K562 (cell line): ENCODE results near the gene TJAP1. TPM values are rescaled to one million over a fixed set of nuclear protein-coding genes. Genes with fewer than 3 reads are reported as not detected.
A peak's percentile ranks its signal among the peaks of the same experiment; 100 is the strongest.

ENCODE experiments used
- ATAC-seq: fragments of 200-7000 bp; cut with Tn5 transposase; 3 replicates; pipeline ENCODE4 v1.9.1; 2020; ENCODE audit warnings: moderate library complexity
- BruUV-seq: library from RNA; stranded (reverse); fragments of 400-500 nt; replicated peaks from 2 replicates; lab custom pipeline; 2021; lab: Mats Ljungman, UMichigan
- CTCF ChIA-PET: fragments of 300-600 bp; formaldehyde crosslinking; extraction: SDS; loops from one replicate; lab custom pipeline; 2021; ENCODE audit warnings: low intra/inter-chr PET ratio; lab: Yijun Ruan, JAX
- POLR2A ChIA-PET: fragments of 300-600, 350-650 bp; sonication (Branson Sonifier 250); formaldehyde crosslinking; extraction: SDS; loops from one replicate; lab custom pipeline; 2021; ENCODE audit warnings: antibody characterized with exemption, inconsistent platforms; lab: Yijun Ruan, JAX
- DNase-seq, 4 experiments: peaks; one replicate each; pipeline versions ENCODE4 v3.0.0 to v3.0.0-alpha.2; 2011 to 2018; ENCODE audit warnings: low spot score in 3 of 4, mixed read lengths in 3 of 4; ENCODE audit errors: extremely low read depth in 1 of 4
- FAIRE-seq: peaks from 2 replicates; lab custom pipeline; 2011; peaks lifted over from hg19 to GRCh38; lab: Jason Lieb, UNC
- H2AFZ ChIP-seq: 2 replicates; pipeline ENCODE4 v1.6.0; 2011; ENCODE audit warnings: low read depth, low read length, control low read depth, inconsistent platforms
- H3K27ac ChIP-seq: fragments of 200-600 bp; 3 replicates; pipeline ENCODE4 v1.8.0; 2011; ENCODE audit warnings: low read depth, mild to moderate bottlenecking, control low read depth, inconsistent platforms, low read length, moderate library complexity, mixed read lengths; ENCODE audit errors: extremely low read depth
- H3K27me3 ChIP-seq, 2 experiments: fragments of 300-600 bp in 1 of 2; 2 replicates in 1 of 2; 3 replicates in 1 of 2; pipeline versions ENCODE4 v1.6.0 to v1.8.0; 2011; ENCODE audit warnings: inconsistent platforms in 2 of 2, low read length in 2 of 2, mild to moderate bottlenecking in 1 of 2, mixed read lengths in 1 of 2, moderate library complexity in 1 of 2; ENCODE audit not compliant: control insufficient read depth in 2 of 2, insufficient read depth in 2 of 2
- H3K36me3 ChIP-seq: fragments of 300-600 bp; 3 replicates; pipeline ENCODE4 v1.8.0; 2011; ENCODE audit warnings: mild to moderate bottlenecking, low read length, inconsistent platforms; ENCODE audit not compliant: control insufficient read depth, insufficient read depth
- H3K4me1 ChIP-seq, 2 experiments: fragments of 200-600 bp in 1 of 2; replicated peaks in 1 of 2; 2 replicates in 1 of 2; 3 replicates in 1 of 2; pipeline versions ENCODE4 v1.5.1 to v1.8.0; 2011; ENCODE audit warnings: inconsistent platforms in 2 of 2, low read length in 2 of 2, mild to moderate bottlenecking in 1 of 2, mixed read lengths in 1 of 2, moderate library complexity in 1 of 2; ENCODE audit not compliant: control insufficient read depth in 2 of 2, insufficient read depth in 2 of 2
- H3K4me2 ChIP-seq: 2 replicates; pipeline ENCODE4 v1.6.1; 2011; ENCODE audit warnings: low read length, control low read depth, inconsistent platforms, mixed read lengths; ENCODE audit not compliant: insufficient read depth
- H3K4me3 ChIP-seq: fragments of 200-600 bp; sonication (generic), shearing (Covaris generic); 2 replicates; pipeline ENCODE4 v1.5.1; 2016; ENCODE audit warnings: control low read depth, inconsistent platforms
- H3K79me2 ChIP-seq: fragments of 200-600 bp; 3 replicates; pipeline ENCODE4 v1.8.0; 2011; ENCODE audit warnings: low read length, inconsistent platforms; ENCODE audit not compliant: control insufficient read depth, insufficient read depth
- H3K9ac ChIP-seq, 2 experiments: 2 replicates each; pipeline versions ENCODE4 v1.6.0 to v1.6.1; 2011; ENCODE audit warnings: low read depth in 2 of 2, low read length in 2 of 2, control low read depth in 1 of 2, inconsistent platforms in 1 of 2, mild to moderate bottlenecking in 1 of 2, mixed read lengths in 1 of 2; ENCODE audit not compliant: insufficient read depth in 1 of 2
- H3K9me1 ChIP-seq: one replicate; pipeline ENCODE4 v1.6.0; 2011; ENCODE audit warnings: inconsistent platforms, mild to moderate bottlenecking, low read length, moderate library complexity; ENCODE audit not compliant: control insufficient read depth, insufficient read depth
- H3K9me3 ChIP-seq: replicated peaks from 2 replicates; pipeline ENCODE4 v1.5.1; 2011; ENCODE audit warnings: low read depth, low read length, inconsistent platforms; ENCODE audit not compliant: control insufficient read depth, insufficient read depth
- H4K20me1 ChIP-seq: replicated peaks from 2 replicates; pipeline ENCODE4 v1.6.1; 2011; ENCODE audit warnings: low read length, inconsistent platforms, mixed read lengths; ENCODE audit not compliant: control insufficient read depth, insufficient read depth
- CTCF ChIP-seq, 3 experiments: IDR thresholded peaks in 2 of 3; conservative IDR thresholded peaks in 1 of 3; 2 replicates each; pipeline ENCODE4 v1.5.1; 2011 to 2012; ENCODE audit warnings: low read length in 3 of 3, mild to moderate bottlenecking in 3 of 3, control low read depth in 2 of 3, improper control_type of control experiment in 1 of 3, inconsistent platforms in 1 of 3, low read depth in 1 of 3, mixed read lengths in 1 of 3, moderate library complexity in 1 of 3; ENCODE audit not compliant: insufficient read depth in 2 of 3
- FOXP4 ChIP-seq: sonication (generic); formaldehyde crosslinking; IDR thresholded peaks from 2 replicates; pipeline ENCODE4 v1.8.0; 2022; ENCODE audit warnings: mild to moderate bottlenecking, missing genetic modification reagents, borderline replicate concordance
- JUND ChIP-seq, 2 experiments: IDR thresholded peaks; 2 replicates in 1 of 2; 3 replicates in 1 of 2; pipeline ENCODE4 v1.6.1; 2011; ENCODE audit warnings: borderline replicate concordance in 2 of 2, low read depth in 2 of 2, low read length in 2 of 2, improper control_type of control experiment in 1 of 2, missing biosample characterization in 1 of 2, missing genetic modification characterization in 1 of 2, missing genetic modification reagents in 1 of 2
- KLF10 ChIP-seq: fragments of 250-450 bp; sonication (Bioruptor Pico); IDR thresholded peaks from 2 replicates; pipeline ENCODE4 v1.6.1; 2021; ENCODE audit warnings: matching md5 sums
- MECOM ChIP-seq: fragments of 250-450 bp; sonication (Bioruptor Pico); IDR thresholded peaks from 2 replicates; pipeline ENCODE4 v1.8.0; 2022; ENCODE audit warnings: inconsistent platforms
- NFE2 ChIP-seq: IDR thresholded peaks from 2 replicates; pipeline ENCODE4 v1.6.1; 2014; ENCODE audit warnings: antibody characterized with exemption, low read depth
- SMARCA4 ChIP-seq: fragments of 450-650 bp; IDR thresholded peaks from 2 replicates; pipeline ENCODE4 v1.6.1; 2016
- SMARCA5 ChIP-seq: fragments of 450-650 bp; IDR thresholded peaks from 2 replicates; pipeline ENCODE4 v1.6.1; 2016
- ZNF134 ChIP-seq: fragments of 250-450 bp; sonication (Bioruptor Pico); conservative IDR thresholded peaks from 2 replicates; pipeline ENCODE4 v1.4.0; 2020
- ZNF143 ChIP-seq: sonication (generic); formaldehyde crosslinking; IDR thresholded peaks from 2 replicates; pipeline ENCODE4 v1.9.0; 2022; ENCODE audit warnings: mild to moderate bottlenecking, missing genetic modification reagents
- ZNF785 ChIP-seq: fragments of 250-450 bp; sonication (Bioruptor Pico); IDR thresholded peaks from 2 replicates; pipeline ENCODE4 v1.4.0; 2020; ENCODE audit warnings: mild to moderate bottlenecking
- WGBS: fragments of 100-300 bp; shearing (Covaris generic); methylation state at CpG from one replicate; pipeline ENCODE4 v1.1.6; 2016; ENCODE audit warnings: low coverage, mixed read lengths; ENCODE audit not compliant: insufficient coverage; ENCODE audit errors: missing lambda C conversion rate; 5-methylcytosine and 5-hydroxymethylcytosine counted together
- in situ Hi-C: fragments of 300-500 bp; cut with MboI; formaldehyde crosslinking; loops from 4 replicates; pipeline ENCODE4 v1.15.0; 2018; ENCODE audit warnings: inconsistent platforms, mixed read lengths
- intact Hi-C: fragments of 100-400 bp; cut with micrococcal nuclease; formaldehyde crosslinking; loops from 2 replicates; pipeline ENCODE4 v1.14.2; 2022
- polyA plus RNA-seq, 8 experiments: library from polyadenylated mRNA; depleted of rRNA in 4 of 8; stranded (reverse) in 5 of 8; unstranded in 3 of 8; fragments of >200 nt; fragmentation: Nextera tagmentation in 2 of 8; fragmentation: Illumina TruSeq in 1 of 8; extraction: Ambion mirVana in 2 of 8; extraction: Trizol in 1 of 8; gene quantifications; 2 replicates each; pipeline versions ENCODE4 v1.2.1 to v1.2.3, GENCODE V29; 2011 to 2014; ENCODE audit warnings: inconsistent platforms in 1 of 8, missing spikeins in 1 of 8
- total RNA-seq, 7 experiments: library from RNA; depleted of rRNA in 6 of 7; stranded (reverse); fragments of >200 nt in 6 of 7; fragmentation: Illumina TruSeq in 2 of 7; extraction: Trizol in 2 of 7; gene quantifications; 2 replicates each; pipeline versions ENCODE4 v1.2.1 to v1.2.3, GENCODE V29; 2011 to 2021; ENCODE audit warnings: low replicate concordance in 1 of 7

The TJAP1 gene
- total and polyA plus RNA-seq, 9 of the 15 experiments (the other 6 are each of a cell fraction or from before 2014, with no cell fraction given) = 0.06 to 35.8 (median 16.2) TPM

- DNase-seq (no peak), FAIRE-seq (no peak), ATAC-seq (no peak)
- no peak overlapping the region for H2AFZ ChIP-seq
- peaks cover 14% of the 10 kb centered on the region; the same call in 1 of the 3 replicates for H3K36me3 ChIP-seq
- ChIA-PET POLR2A (interaction anchor here (0.6 to 8.5 kb wide), 7 partner anchors 9 to 312 kb away, joined by 3 to 54 read pairs (median 4); partner anchors contain the start of genes CUL9 and LRRC73), CTCF (no interaction called here)
- peaks cover 29% of the 10 kb centered on the region for H4K20me1 ChIP-seq
- no peak overlapping the region for H3K27ac ChIP-seq
- BruUV-seq = no TSS peak
- TF ChIP-seq KLF10 (CRISPR knock-in tag) (no peak), ZNF134 (CRISPR knock-in tag) (no peak), ZNF143 (no peak)
- intact Hi-C loops (no loop called here), in situ Hi-C loops (loop anchor here (5.0 kb wide), 1 partner anchor 232 kb away; no protein-coding TSS in a partner anchor)
- peaks cover 3% of the 10 kb centered on the region for H3K9me1 ChIP-seq
- H3K27me3 ChIP-seq = no peaks in the 10 kb centered on the region
- peak overlapping the region in 1 of 2 experiments; percentile 47; a peak in 1 of 4 replicates for H3K9ac ChIP-seq
- no peak overlapping the region for H3K4me3 ChIP-seq
- WGBS = 76% methylated on average over 7 of the region's 7 CpGs
- 0 out of 3 replicates have a peak, but pooled peaks cover 3% of the 10 kb centered on the region for H3K79me2 ChIP-seq
- H3K4me2 ChIP-seq = no peak overlapping the region
- peaks cover 16 to 36% of the 10 kb centered on the region in 2 experiments for H3K4me1 ChIP-seq
- no peaks in the 10 kb centered on the region for H3K9me3 ChIP-seq
These were observed 16.5 kb downstream of the TJAP1 start for GRCh38 chr6:43493833-43494232.

GRCh38 chr6:43494321-43494720, 17.0 kb downstream of the TJAP1 start:
- H3K27ac ChIP-seq = no peak overlapping the region
- ChIA-PET POLR2A (interaction anchor here (0.7 to 8.5 kb wide), 9 partner anchors 9 to 312 kb away, joined by 3 to 54 read pairs (median 4); partner anchors contain the start of genes CUL9 and LRRC73), CTCF (no interaction called here)
- no peak overlapping the region for H3K4me3 ChIP-seq
- no peak overlapping the region for H2AFZ ChIP-seq
- 0 out of 3 replicates have a peak, but pooled peaks cover 3% of the 10 kb centered on the region for H3K79me2 ChIP-seq
- H3K4me2 ChIP-seq = peak overlapping the region; percentile 35; the same call in 1 of the 2 replicates
- H3K4me1 ChIP-seq = peaks cover 16 to 31% of the 10 kb centered on the region in 2 experiments
- ATAC-seq = peak; percentile 57
- in situ Hi-C loops = loop anchor here (5.0 kb wide), 1 partner anchor 232 kb away; no protein-coding TSS in a partner anchor
- 12% methylated on average over 3 of the region's 6 CpGs for WGBS
- BruUV-seq = no TSS peak
- peaks cover 24% of the 10 kb centered on the region for H4K20me1 ChIP-seq
- no peaks in the 10 kb centered on the region for H3K27me3 ChIP-seq
- peaks cover 19% of the 10 kb centered on the region; the same call in 2 of the 3 replicates for H3K36me3 ChIP-seq
- H3K9me3 ChIP-seq = no peaks in the 10 kb centered on the region
- intact Hi-C loops = no loop called here
- H3K9ac ChIP-seq = peak overlapping the region in 1 of 2 experiments; percentile 61; a peak in 1 of 4 replicates
- H3K9me1 ChIP-seq = peaks cover 3% of the 10 kb centered on the region
- peak; percentile 79 for FAIRE-seq
- peak; percentile 49 to 63 (median 56) for DNase-seq
- TF ChIP-seq ZNF785 (CRISPR knock-in tag) (no peak), FOXP4 (no peak), JUND (IDR thresholded peaks at IDR 0.05; ENCODE audit: borderline replicate concordance, low read depth, low read length) (peak; percentile 60), JUND (tag; IDR thresholded peaks at IDR 0.05; ENCODE audit: borderline replicate concordance, low read depth, low read length) (no peak; the same call in 2 of the 3 replicates), MECOM (CRISPR knock-in tag) (no peak), NFE2 (peak; percentile 70), SMARCA4 (peak; percentile 49; the same call in 1 of the 2 replicates), CTCF (IDR thresholded peaks at IDR 0.05 in 2 of 3, conservative IDR thresholded peaks at IDR 0.05 in 1 of 3; ENCODE audit: insufficient read depth in 2 of 3, low read depth in 1 of 3, low read length in 3 of 3) (no peak), SMARCA5 (no peak)
